GM19328 (cell line): ENCODE data around the gene CAST.
"Not testable (repeated sequence)": the region's sequence is repeated elsewhere in the genome, so short reads cannot be mapped to it uniquely, and the experiment has no call there.

ENCODE experiments used
- ATAC-seq: cut with Tn5 transposase; IDR thresholded peaks from one replicate; pipeline ENCODE4 v1.9.1; 2021; ENCODE audit warnings: mild to moderate bottlenecking, moderate library complexity; ENCODE audit not compliant: unreplicated experiment

CAST gene

DNA sequence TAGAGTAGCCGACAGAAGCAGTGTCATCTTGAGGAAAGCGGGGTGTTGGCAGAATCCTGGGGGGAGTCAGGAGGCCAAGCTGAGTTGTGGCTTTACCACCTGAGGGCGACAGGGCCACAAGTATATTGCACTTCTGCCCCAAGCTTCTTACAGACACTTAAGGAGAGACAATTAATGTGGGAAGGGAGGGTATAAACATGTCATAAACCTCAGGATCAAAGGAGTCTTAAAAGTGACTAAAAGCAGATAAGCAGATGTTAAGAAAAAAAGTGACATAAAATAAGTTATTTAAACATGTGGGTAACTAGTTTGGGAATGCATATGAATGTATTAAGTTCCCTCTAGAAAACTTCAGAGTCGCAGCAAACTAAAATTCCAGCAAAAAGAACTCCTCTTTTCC lies 81.6 kb downstream of the CAST start:
- no peak for ATAC-seq

GRCh38 chr5:96744218-96744617 lies 82.0 kb downstream of the CAST start:
- ATAC-seq: not testable (repeated sequence)

DNA sequence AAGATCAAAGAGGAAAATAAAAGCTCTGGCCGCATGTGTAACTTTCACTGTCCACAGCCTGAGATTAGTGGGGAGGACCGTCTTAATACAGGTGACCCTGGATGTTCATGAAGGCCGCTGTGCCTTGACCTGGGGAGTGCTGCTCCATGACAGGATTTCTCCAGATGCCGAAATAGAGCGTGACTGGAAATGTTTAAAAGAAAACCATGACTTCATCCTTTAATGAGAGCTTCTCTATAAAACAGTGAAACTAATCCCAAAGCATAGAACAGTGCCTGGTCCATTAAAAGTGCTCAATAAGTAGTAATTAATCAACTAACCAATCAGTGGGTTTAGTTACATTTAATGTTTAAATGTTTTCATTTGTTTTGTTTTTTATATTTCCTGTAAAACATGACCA lies 82.8 kb downstream of the CAST start:
- ATAC-seq: no peak

GRCh38 chr5:96745844-96746531 lies 83.8 kb downstream of the CAST start:
- no peak for ATAC-seq

DNA sequence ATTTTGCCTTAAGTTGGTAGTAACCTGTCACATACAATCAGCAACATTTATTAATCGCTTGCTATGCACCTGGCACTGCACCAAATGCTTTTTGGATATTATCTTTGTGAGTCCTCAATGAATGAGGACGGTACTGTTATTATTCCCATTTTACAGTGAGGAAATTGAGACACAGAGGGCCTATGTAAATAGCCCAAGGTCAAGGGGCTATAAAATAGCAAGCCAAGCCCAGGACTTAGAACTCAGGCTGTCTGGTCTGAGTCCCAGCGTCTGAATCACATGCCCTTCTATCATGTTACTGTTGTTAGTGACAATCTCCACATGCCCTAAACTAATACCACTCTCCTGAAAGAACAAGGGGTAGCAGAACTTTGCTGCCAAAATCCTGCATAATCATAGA lies 85.5 kb downstream of the CAST start:
- no peak for ATAC-seq

GRCh38 chr5:96750110-96750822 lies 88.1 kb downstream of the CAST start:
- no peak for ATAC-seq

DNA sequence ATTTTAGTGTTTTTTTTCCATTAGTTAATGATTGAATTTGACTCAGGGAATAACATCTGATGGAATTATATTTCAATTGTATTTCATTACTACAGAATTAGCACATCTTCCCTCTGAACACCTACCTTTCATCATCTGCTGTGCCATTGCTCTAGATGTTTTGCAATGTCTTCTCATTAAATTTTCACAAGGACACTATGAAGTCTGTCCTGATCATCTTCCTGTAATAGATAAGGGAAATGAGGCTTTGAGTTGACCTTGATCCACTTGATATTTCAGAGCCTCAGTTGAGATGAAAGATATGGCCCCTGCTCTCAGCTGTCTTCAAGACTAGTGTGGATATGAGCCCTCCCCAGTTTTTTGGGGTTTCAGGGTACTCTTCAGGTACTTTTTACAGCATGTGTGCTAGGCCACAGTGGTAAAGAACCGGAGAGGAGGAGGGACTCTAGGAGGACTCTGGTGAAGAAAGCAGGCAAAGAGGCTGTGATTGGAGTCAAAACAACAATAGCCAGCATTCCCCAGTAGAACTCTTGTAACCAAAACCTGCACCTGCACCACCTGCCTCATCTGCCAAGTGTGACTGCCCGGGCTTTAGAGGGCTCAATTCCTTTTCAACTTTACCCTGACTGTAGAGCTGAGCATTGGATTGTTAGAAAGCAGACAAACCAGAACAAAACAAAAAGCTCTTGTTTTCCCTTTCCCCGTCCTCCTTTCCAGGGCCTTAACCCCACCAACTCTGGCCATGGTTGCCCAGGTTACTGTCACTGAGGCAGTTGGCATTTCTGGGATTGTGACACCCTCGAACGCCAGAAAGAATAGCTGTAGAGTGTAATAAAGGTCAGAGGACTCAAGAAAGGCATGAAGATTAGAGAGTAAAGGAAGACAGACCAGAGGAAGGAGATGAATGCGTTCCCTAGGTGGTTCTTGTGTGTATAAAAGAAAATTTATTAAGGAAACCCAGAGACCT lies 89.3 kb downstream of the CAST start:
- ATAC-seq: no peak

GRCh38 chr5:96752341-96753016 lies 90.3 kb downstream of the CAST start:
- no peak for ATAC-seq

DNA sequence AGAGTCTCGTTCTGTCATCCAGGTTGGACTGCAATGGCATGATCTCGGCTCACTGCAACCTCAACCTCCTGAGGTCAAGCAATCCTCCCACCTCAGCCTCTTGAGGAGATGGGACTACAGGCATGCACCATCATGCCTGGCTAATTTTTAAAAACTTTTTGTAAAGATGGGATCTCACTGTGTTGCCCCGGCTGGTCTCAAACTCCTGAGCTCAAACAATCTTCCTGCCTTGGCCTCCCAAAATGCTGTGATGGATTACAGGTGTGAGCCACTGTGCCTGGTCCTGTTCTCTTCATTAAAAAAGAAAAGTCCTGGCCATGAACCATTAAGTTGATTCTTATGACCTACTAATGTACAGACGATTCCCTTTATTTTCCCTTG lies 90.8 kb downstream of the CAST start:
- ATAC-seq: no peak

DNA sequence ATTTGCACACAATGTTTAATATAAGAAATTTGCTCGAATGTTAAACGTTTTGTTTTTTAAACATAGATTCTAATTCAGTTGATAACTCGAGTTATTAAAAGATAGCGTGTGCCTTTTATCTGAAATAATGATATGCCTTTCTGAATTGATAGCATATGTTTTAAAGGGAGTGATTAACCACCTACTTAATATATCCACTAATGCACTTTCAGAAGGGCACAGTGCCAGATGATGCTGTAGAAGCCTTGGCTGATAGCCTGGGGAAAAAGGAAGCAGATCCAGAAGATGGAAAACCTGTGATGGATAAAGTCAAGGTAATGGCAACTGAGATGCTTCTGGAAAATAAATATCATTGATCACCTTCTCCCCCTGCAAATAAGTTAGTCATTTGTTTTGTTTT lies 91.7 kb downstream of the CAST start:
- no peak for ATAC-seq

DNA sequence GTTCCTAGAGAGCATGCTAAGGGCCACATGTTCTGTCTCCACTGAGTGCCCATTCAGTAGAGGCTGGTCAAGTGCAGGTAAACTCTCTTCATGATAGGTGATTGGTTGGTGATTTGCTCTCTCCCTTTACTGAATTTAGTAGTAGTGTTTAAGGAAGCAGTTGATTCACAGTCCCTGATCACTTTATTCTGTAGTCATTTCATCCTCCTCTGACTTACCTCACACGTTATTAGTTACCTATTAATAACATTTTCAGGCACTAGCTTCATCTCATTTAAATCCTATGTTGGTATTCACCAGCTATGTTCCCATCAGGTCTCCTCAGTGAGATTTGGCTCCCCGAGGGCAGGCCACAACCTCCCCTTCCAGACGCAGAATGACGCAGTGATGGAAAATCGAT lies 93.7 kb downstream of the CAST start:
- ATAC-seq: no peak

DNA sequence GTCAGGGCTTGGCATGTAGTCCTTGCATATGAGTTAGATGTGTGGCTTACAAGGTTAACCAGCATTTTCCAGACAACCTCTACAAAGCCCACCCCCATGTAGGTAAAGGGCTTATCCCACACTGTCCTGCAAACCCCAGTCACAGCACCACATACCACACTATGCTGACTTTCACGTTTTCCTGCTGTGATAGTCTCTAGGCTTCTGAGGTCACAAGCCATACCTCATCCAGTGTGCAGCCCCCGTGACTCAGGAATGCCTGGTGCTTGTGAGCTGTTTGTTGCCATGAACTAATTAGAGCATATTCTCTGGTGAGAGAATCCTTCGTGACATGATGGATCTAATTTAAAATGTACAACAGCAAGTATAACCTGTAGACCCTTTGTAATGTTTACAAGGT lies 94.8 kb downstream of the CAST start:
- no peak for ATAC-seq

GRCh38 chr5:96758621-96759020 lies 96.4 kb downstream of the CAST start:
- no peak for ATAC-seq

DNA sequence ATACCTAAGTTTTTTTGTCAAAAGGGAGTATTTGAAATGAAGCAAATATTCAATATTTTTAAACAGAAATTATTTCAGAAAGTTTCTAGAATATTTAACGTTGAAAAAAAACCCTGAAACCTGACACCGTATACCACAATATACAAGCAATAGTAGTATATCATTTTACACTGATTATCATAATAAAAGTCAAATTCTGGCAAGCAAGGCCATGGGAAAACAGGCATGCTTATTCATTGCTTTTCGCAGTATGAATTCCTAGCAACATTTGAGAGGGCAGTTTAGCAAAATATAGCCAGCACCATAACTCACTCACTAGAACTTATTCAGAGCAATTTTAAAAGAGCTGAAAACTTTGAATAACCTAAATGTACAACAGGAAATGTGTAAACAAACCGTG lies 99.4 kb downstream of the CAST start:
- no peak for ATAC-seq

- ATAC-seq: no peak
Observed at GRCh38 chr5:96763026-96763425, 100.8 kb downstream of the CAST start.

DNA sequence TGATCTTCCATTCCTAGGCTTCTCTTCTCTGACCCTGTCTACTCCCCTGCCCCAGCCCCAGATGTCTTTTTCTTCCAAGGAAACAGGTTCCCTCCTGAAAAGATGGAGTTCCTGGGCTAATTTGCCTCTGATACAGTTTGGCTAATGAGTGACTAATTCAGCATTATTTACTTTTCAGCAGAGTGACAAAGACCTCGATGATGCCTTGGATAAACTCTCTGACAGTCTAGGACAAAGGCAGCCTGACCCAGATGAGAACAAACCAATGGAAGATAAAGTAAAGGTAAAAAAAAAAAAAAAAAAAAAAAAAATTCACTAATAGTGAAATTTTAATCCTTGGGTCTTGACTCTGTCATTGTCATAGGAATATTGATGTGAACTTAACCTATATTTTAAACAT lies 102.9 kb downstream of the CAST start:
- no peak for ATAC-seq

DNA sequence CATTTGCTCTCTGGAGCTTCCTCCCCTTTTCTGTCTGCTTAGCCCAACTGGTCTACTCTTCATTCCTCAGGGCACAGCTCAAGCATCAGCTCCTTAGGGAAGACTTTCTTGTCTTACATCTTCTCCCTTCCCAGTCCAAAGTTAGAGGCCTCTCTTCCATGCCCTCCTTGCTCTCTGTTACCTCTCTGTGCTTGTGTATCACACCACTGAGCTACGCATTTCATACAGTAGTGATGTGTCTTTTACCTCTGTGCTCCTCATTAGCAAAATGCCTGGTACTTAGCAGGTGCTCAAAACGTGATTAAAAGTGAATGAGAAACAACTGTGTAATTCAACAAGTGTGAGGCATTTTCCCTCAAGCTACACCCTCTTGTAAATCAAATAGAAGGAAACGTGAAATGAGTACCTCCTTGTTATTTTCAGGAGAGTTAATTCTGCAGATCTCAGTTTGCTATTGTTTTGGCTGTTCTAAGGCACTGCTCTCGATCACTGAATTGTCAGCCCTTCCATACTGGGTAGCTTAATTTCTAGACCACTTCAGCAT lies 106.6 kb downstream of the CAST start:
- no peak for ATAC-seq

GRCh38 chr5:96771395-96771794 lies 109.2 kb downstream of the CAST start:
- ATAC-seq: no peak

DNA sequence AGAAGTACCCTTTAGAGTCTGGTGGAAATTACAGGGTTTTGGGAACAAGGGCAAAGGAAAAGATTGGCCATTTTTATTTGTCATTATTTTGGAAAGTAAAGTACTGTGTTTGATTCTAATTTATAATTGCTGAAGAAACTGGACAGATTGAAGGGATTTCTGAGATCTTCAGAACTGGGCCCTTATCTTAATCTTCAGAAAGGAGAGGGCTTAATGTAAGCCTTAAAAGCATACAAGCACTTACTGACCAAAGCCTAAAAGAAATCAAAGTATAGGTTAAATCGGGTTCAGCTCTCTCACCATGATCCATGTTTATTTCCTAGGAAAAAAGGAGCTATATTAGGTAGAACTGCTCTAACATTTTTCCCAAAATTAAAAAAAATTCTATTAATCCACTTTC lies 109.9 kb downstream of the CAST start:
- ATAC-seq: no peak

- no peak for ATAC-seq
Observed at GRCh38 chr5:96772542-96772941, 110.4 kb downstream of the CAST start.

DNA sequence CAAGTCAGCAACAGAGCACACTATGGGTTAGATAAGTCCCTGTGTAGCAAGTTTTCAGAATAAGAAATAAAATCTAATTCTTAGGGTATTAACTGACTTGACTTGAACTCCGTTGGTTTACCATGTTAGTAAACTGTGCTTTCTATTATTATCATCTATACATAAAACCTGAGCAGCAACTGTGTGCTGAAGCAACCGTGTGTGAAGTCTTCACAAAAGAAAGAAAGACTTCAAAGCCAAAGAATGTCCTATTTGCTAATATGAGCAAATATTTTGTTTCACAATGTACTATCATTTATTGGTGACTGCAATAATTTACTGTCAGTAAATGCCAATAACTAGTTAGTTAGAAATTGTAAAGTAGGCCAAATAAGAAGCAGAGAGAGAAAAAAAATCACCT lies 112.9 kb downstream of the CAST start:
- ATAC-seq: no peak
